ENCODE measurements around the gene HUWE1.

The HUWE1 gene

DNA sequence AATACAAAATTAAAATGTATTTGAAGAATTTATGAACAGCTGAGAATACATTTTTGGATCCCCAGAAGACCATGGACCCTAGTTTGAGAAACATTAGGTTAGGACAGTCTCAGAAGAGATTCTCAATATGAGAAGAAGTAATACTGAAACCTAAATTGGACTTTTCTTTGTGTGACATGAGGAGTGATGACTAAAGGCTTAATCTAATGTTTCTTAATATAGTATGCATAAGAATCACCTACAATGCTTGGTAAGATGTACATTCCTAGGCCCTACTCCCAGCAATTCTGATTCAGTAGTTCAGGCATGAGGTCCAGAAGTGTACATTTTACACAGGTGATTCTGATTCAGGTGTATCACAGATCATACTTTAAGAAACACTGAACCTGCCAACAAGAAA is 31.6 kb upstream of the HUWE1 start:
- TF ChIP-seq, protein P1, sequence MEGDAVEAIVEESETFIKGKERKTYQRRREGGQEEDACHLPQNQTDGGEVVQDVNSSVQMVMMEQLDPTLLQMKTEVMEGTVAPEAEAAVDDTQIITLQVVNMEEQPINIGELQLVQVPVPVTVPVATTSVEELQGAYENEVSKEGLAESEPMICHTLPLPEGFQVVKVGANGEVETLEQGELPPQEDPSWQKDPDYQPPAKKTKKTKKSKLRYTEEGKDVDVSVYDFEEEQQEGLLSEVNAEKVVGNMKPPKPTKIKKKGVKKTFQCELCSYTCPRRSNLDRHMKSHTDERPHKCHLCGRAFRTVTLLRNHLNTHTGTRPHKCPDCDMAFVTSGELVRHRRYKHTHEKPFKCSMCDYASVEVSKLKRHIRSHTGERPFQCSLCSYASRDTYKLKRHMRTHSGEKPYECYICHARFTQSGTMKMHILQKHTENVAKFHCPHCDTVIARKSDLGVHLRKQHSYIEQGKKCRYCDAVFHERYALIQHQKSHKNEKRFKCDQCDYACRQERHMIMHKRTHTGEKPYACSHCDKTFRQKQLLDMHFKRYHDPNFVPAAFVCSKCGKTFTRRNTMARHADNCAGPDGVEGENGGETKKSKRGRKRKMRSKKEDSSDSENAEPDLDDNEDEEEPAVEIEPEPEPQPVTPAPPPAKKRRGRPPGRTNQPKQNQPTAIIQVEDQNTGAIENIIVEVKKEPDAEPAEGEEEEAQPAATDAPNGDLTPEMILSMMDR (IDR thresholded peaks at IDR 0.05; ENCODE audit: low read depth, low read length), result no peak
- no peak for DNase-seq (ENCODE audit: extremely low read depth, low read depth)

DNA sequence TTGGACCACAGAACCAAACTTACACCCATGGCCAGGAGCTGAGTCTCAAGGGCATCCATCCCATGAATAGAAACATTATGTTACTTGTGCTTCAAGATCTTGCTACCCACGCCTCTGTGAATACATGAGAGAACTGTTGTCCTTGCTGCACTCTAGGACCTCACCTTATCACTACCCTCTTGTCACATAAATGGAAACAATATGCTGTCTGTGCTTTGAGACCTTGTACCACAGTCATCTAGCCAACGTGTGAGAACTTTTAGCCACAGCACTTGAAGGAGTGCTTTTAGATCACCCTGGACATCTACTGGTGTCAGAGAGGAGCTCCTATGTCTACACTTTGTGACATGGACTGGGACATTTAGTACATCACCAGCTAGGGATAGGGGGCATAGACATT is 30.7 kb upstream of the HUWE1 start:
- TF ChIP-seq, protein P1 (IDR thresholded peaks at IDR 0.05; ENCODE audit: low read depth, low read length), result no peak
- DNase-seq (ENCODE audit: extremely low read depth, low read depth), result no peak

DNA sequence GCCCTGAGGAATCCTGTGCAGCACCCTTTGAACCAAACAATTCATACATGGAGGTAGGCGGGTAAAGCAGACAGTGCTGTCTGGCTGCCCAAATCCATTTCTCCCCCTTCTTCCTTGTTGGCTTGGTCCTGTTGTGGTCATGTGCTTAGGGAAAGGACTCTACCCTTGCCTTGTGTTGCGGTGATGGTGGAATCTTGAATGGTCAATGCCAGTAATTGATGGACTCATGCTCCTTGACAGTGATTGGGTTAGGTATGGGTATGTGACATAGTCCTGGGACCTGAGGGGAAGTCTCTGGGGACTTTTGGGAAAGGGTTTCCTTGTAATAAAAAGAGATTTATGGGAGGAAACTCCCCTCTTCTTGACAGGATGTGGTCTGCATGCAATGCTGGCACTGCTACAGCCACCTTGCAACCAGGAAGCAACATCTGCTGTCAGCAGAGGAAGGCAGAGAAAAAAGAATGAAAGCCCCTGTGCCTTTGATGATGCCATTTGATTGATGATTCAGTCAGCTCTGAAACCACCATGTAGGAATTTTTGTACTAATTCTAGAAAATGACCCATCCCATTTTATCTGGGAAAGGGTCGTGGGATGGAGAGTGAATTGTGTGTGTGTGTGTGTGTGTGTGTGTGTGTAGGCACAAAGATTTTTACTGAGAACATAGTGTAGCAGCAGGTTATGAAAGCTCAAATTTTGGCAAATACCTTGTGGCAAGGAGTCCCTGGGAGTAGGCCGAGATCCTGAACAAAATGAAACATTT is 30.0 kb upstream of the HUWE1 start:
- TF ChIP-seq, protein P1 (IDR thresholded peaks at IDR 0.05; ENCODE audit: low read depth, low read length), result no peak
- no peak for DNase-seq (ENCODE audit: extremely low read depth, low read depth)

DNA sequence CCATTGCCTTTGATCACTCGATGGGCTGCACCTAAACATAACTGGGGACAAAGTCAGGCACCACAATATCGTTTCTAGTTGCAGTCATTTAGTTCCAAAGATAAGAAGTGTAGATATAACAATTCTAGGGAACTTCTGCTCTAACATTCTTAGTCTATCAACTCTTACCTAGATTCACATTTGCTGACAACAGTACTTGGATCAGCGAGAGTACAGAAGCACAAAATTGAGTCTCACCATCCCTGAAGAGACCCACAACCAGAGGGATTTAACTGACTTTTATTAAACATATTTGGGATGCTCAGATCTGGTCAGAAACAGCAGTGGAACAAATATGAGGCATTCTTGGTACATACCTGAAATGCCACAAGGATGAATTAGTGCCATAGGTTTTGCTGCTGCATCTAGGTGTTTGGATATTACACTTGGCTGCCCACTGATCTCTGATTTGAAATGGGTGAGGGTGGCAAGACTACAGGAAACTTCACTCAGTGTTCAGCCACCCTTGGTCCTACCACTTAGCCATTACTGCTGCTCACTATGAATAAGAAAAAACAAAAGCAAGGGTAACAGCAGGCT is 28.9 kb upstream of the HUWE1 start:
- TF ChIP-seq, protein P1 (IDR thresholded peaks at IDR 0.05; ENCODE audit: low read depth, low read length), result no peak
- DNase-seq (ENCODE audit: extremely low read depth, low read depth), result no peak

DNA sequence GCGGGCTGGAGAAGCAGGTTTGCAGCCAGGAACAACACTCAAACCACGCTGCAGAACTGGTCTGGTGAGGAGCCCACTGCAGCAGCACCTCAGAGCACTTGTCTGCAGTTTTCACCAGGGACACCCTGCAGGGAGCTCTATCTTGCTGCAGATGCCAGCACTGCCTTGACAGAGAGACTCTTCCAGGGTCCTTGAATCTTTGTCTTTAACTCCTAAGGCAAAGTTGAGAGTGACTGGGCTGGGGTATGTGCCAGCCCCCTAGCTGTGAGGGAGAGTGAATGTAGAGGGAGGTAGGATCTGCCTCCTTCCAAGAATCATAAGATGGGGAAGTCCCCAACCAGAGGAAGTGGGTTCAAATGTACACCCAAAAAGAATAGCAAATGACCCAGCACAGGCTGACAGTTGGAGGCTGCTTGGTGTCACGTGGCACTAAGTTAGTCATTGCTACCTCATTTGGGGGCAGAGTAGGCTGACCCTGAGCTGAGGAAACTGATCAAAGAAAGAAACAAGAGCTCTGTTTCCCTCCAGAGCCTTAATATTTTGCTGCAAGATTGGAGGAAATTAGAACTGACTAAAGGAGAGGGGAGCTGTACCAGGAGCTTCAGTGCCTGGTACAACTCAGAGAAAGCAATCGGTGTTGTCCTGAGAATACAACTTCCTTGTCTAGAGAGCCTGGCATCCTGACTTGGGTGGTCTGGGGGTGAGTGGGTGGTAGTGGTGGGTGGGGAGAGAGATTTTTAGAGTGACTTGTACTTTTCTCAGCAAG is 28.2 kb upstream of the HUWE1 start:
- no peak for DNase-seq (ENCODE audit: extremely low read depth, low read depth)
- TF ChIP-seq, protein P1 (IDR thresholded peaks at IDR 0.05; ENCODE audit: low read depth, low read length), result no peak

DNA sequence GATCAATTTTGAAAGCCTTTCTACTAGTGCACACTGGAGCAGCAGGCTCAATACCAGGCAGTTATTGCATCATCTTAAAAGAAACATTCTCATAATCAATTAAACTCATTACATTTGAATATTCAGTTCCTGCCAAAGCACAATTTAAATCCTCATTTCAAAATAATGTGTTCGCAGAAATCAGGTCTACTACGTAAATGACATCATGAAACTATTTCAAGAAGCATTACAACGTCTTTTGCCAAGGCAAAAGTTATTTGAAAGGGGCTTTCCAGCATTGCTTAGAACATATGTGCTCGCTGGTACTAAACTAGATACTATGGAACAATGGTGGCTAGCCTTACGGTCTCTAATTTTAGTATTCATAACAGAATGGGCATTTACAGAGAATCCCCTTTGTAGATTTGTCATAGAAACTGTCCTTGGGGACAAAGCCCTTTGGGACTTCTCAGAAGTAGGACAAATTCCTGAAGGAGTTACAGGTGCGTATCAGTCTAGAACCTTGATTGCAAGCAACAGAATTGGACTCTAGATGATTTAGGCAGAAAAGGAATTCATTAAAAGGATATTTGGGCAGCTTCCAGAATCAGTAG is 27.6 kb upstream of the HUWE1 start:
- TF ChIP-seq, protein P1 (IDR thresholded peaks at IDR 0.05; ENCODE audit: low read depth, low read length), result no peak
- DNase-seq (ENCODE audit: extremely low read depth, low read depth), result no peak
